Osteoblast (primary cell): Measurements from ENCODE around the gene PACS1. TPM values are rescaled to one million over a fixed set of nuclear protein-coding genes. Genes with fewer than 3 reads are reported as not detected.

Source experiments
- DNase-seq: peaks from one replicate; pipeline ENCODE4 v3.0.0; 2011; ENCODE audit warnings: low spot score, mixed read lengths; ENCODE audit not compliant: insufficient read length; ENCODE audit errors: missing footprints
- H2AFZ ChIP-seq: 2 replicates; pipeline ENCODE4 v1.6.0; 2011; ENCODE audit warnings: mild to moderate bottlenecking, low read length
- H3K27ac ChIP-seq: 2 replicates; pipeline ENCODE4 v1.5.1; 2011; ENCODE audit warnings: mild to moderate bottlenecking, low read depth, low read length, moderate library complexity
- H3K27me3 ChIP-seq: 2 replicates; pipeline ENCODE4 v1.6.0; 2012; ENCODE audit warnings: mild to moderate bottlenecking, control low read depth, inconsistent platforms, low read length, moderate library complexity; ENCODE audit not compliant: insufficient read depth
- H3K36me3 ChIP-seq: 2 replicates; pipeline ENCODE4 v1.5.1; 2011; ENCODE audit warnings: mild to moderate bottlenecking, low read length, control low read depth, moderate library complexity; ENCODE audit not compliant: insufficient read depth
- H3K4me1 ChIP-seq: 2 replicates; pipeline ENCODE4 v1.5.1; 2011; ENCODE audit warnings: mild to moderate bottlenecking, low read length, control low read depth, moderate library complexity; ENCODE audit not compliant: insufficient read depth
- H3K4me2 ChIP-seq: 2 replicates; pipeline ENCODE4 v1.6.0; 2011; ENCODE audit warnings: mild to moderate bottlenecking, low read length; ENCODE audit not compliant: insufficient read depth
- H3K4me3 ChIP-seq: fragments of 200-600 bp; sonication (generic); 3 replicates; pipeline ENCODE4 v1.5.1; 2012; ENCODE audit warnings: mild to moderate bottlenecking, low read length, inconsistent platforms; ENCODE audit not compliant: insufficient read depth
- H3K79me2 ChIP-seq: 2 replicates; pipeline ENCODE4 v1.6.0; 2012; ENCODE audit warnings: mild to moderate bottlenecking, low read length, control low read depth, inconsistent platforms; ENCODE audit not compliant: insufficient read depth
- H3K9me3 ChIP-seq: 2 replicates; pipeline ENCODE4 v1.5.1; 2011; ENCODE audit warnings: low read depth, low read length, control low read depth
- H4K20me1 ChIP-seq: 2 replicates; pipeline ENCODE4 v1.6.0; 2012; ENCODE audit warnings: mild to moderate bottlenecking, low read length, control low read depth; ENCODE audit not compliant: insufficient read depth
- total RNA-seq: library from RNA; depleted of rRNA; stranded (reverse); fragments of >200 nt; gene quantifications from 2 replicates; pipeline ENCODE4 v1.2.3, GENCODE V29; 2012
- TF ChIP-seq, protein P1 (sequence below): IDR thresholded peaks from 2 replicates; pipeline ENCODE4 v1.5.1; 2011; ENCODE audit warnings: mild to moderate bottlenecking, low read depth, low read length, moderate library complexity; ENCODE audit errors: extremely low read depth

PACS1 gene
- total RNA-seq, 1 donor, result 38.0 TPM

DNA sequence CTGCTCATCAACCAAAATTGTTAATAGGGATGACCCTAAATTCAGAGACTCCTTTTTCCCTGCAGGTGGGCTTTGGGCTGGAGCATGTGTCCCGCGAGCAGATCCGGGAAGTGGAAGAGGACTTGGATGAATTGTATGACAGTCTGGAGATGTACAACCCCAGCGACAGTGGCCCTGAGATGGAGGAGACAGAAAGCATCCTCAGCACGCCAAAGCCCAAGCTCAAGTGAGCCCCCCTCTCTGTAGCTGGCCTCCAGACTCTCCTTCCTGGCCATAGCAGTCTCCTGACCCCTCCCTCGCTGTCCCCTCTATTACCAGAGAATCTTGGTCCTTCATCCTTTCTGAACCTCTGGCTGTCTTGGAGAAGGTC, 150.5 kb downstream of the PACS1 start:
- Histone ChIP-seq H3K79me2 (no peaks in the 10 kb centered on the region), H3K4me1 (no peaks in the 10 kb centered on the region), H3K27me3 (no peaks in the 10 kb centered on the region), H3K4me3 (no peak overlapping the region), H3K36me3 (peaks cover 68% of the 10 kb centered on the region), H2AFZ (no peak overlapping the region), H4K20me1 (peaks cover 9% of the 10 kb centered on the region), H3K4me2 (no peak overlapping the region), H3K27ac (no peak overlapping the region), H3K9me3 (no peaks in the 10 kb centered on the region)
- no peak for DNase-seq
- TF ChIP-seq, protein P1, sequence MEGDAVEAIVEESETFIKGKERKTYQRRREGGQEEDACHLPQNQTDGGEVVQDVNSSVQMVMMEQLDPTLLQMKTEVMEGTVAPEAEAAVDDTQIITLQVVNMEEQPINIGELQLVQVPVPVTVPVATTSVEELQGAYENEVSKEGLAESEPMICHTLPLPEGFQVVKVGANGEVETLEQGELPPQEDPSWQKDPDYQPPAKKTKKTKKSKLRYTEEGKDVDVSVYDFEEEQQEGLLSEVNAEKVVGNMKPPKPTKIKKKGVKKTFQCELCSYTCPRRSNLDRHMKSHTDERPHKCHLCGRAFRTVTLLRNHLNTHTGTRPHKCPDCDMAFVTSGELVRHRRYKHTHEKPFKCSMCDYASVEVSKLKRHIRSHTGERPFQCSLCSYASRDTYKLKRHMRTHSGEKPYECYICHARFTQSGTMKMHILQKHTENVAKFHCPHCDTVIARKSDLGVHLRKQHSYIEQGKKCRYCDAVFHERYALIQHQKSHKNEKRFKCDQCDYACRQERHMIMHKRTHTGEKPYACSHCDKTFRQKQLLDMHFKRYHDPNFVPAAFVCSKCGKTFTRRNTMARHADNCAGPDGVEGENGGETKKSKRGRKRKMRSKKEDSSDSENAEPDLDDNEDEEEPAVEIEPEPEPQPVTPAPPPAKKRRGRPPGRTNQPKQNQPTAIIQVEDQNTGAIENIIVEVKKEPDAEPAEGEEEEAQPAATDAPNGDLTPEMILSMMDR, result no peak

GRCh38 chr11:66221012-66221411, 150.9 kb downstream of the PACS1 start:
- H3K9me3 ChIP-seq, result no peaks in the 10 kb centered on the region
- H3K36me3 ChIP-seq, result peaks cover 66% of the 10 kb centered on the region
- no peaks in the 10 kb centered on the region for H3K79me2 ChIP-seq
- DNase-seq, result no peak
- H3K27me3 ChIP-seq, result no peaks in the 10 kb centered on the region
- TF ChIP-seq, protein P1, result no peak
- no peak overlapping the region for H3K4me3 ChIP-seq
- no peak overlapping the region for H3K4me2 ChIP-seq
- no peak overlapping the region for H3K27ac ChIP-seq
- H3K4me1 ChIP-seq, result no peaks in the 10 kb centered on the region
- peaks cover 9% of the 10 kb centered on the region for H4K20me1 ChIP-seq
- H2AFZ ChIP-seq, result no peak overlapping the region

DNA sequence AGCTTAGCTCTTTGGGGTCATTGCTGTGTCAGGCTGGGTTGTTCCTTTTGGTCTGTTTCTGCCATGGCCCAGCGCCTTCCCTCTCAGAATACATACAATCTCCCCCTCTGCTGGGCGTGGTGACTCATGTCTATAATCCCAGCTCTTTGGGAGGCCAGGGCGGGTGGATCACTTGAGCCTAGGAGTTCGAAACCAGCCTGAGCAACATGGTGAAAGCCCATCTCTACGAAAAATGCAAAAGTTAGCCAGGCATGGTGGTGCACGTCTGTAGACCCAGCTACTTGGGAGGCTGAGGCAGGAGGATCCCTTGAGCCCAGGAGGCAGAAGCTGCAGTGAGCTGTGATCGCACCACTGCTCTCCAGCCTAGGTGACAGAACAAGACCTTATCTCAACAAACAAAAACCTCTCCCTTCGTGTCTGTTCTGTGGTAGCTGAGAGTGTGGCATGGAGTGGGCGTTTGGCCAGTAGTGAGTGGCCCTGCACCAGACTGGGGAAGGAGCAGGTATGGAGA, 151.7 kb downstream of the PACS1 start:
- Histone ChIP-seq H3K36me3 (peaks cover 58% of the 10 kb centered on the region), H3K4me1 (no peaks in the 10 kb centered on the region), H4K20me1 (peaks cover 9% of the 10 kb centered on the region), H3K27ac (no peak overlapping the region), H3K79me2 (no peaks in the 10 kb centered on the region), H3K9me3 (no peaks in the 10 kb centered on the region), H3K27me3 (no peaks in the 10 kb centered on the region), H2AFZ (no peak overlapping the region), H3K4me3 (no peak overlapping the region), H3K4me2 (no peak overlapping the region)
- TF ChIP-seq, protein P1, result no peak
- no peak for DNase-seq

DNA sequence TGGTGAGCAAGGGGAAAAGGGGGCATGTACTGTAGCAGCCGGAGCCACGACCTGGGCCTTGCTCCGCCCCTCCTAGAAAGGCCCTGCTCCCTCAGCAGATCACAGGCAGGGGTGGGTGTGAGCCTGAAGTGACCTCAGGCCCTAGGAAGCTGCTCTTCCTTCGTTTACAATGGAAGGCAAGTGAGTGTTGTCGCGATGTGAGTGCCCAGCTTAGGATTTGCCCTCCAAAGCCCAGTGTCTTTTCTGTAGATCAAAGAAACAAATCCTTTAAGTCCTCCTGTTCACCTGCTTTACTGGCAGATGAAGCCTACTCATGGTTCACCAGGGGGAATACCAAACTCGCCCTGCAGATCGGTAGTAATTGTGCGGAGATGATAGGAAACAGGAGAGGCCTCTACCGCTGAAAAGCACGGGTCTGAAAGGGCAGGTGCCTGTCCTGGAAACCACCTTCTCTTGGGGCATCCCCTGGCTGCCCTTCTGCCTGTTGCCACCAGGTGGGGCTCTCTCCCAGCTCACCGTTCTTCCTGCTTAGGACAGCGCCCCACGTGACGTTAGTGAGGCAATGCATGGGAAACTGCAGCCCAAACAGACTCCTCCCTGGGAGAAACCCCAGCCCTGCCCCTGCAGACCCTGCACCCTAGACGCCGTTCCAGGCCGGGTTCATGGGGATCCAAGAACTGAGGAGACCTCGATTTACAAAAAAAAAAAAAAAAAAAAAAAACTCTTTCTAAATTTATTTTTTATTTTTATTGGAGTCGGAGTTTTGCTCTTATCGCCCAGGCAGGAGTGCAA, 152.5 kb downstream of the PACS1 start:
- peak; percentile 92 for DNase-seq
- no peaks in the 10 kb centered on the region for H3K27me3 ChIP-seq
- H3K36me3 ChIP-seq, result peaks cover 54% of the 10 kb centered on the region
- H3K27ac ChIP-seq, result no peak overlapping the region
- H3K9me3 ChIP-seq, result no peaks in the 10 kb centered on the region
- no peak overlapping the region for H3K4me2 ChIP-seq
- H3K4me1 ChIP-seq, result no peaks in the 10 kb centered on the region
- H3K4me3 ChIP-seq, result no peak overlapping the region
- no peaks in the 10 kb centered on the region for H3K79me2 ChIP-seq
- H2AFZ ChIP-seq, result no peak overlapping the region
- peaks cover 9% of the 10 kb centered on the region for H4K20me1 ChIP-seq
- TF ChIP-seq, protein P1, result peak; percentile 100
